PC-9 (cell line): ENCODE data around the gene SLC2A3.

Experiments used
- CTCF ChIP-seq: fragments of 200-600 bp; sonication (generic); conservative IDR thresholded peaks from 2 replicates; pipeline ENCODE4 v1.6.1; 2017; ENCODE audit warnings: mixed run types, antibody characterized with exemption, mild to moderate bottlenecking, moderate library complexity
- EZH2 ChIP-seq: fragments of 200-600 bp; sonication (generic); IDR thresholded peaks from 2 replicates; pipeline ENCODE4 v1.8.0; 2017; ENCODE audit warnings: antibody characterized with exemption, low read depth

- no peak for TF ChIP-seq CTCF
- TF ChIP-seq EZH2: no peak
Measured at GRCh38 chr12:7970475-7971252, 34.7 kb upstream of the SLC2A3 start.
